Stimulated activated memory B cell treated with anti-CD40 and anti-IgM and Interleukin-4, amounts not matched to agents 10 μg/mL and 1 μg/mL and 100 μg/mL, for 72 hours (primary cell): Measurements from ENCODE around the gene ASTN2.

Source experiments
- ATAC-seq: fragments of 150-1000 bp; cut with Tn5 transposase; 2 replicates; pipeline ENCODE4 v1.10.0; 2021
- H3K27ac Mint-ChIP-seq: one replicate; pipeline ENCODE4 v1.8.0; 2022; ENCODE audit warnings: mild to moderate bottlenecking, mixed read lengths
- H3K27me3 Mint-ChIP-seq: one replicate; pipeline ENCODE4 v1.8.0; 2022; ENCODE audit warnings: mixed read lengths
- H3K36me3 Mint-ChIP-seq: one replicate; pipeline ENCODE4 v1.8.0; 2022; ENCODE audit warnings: mixed read lengths
- H3K4me1 Mint-ChIP-seq: one replicate; pipeline ENCODE4 v1.8.0; 2022; ENCODE audit warnings: mixed read lengths
- H3K4me3 Mint-ChIP-seq: one replicate; pipeline ENCODE4 v1.8.0; 2022; ENCODE audit warnings: mild to moderate bottlenecking, moderate library complexity, mixed read lengths
- H3K9me3 Mint-ChIP-seq: one replicate; pipeline ENCODE4 v1.8.0; 2022; ENCODE audit warnings: mixed read lengths

ASTN2 gene

GRCh38 chr9:116718111-116718510 lies 696.7 kb downstream of the ASTN2 start:
- Mint-ChIP-seq H3K4me3 (no peak overlapping the region), H3K27me3 (no peaks in the 10 kb centered on the region), H3K27ac (no peak overlapping the region), H3K36me3 (no peaks in the 10 kb centered on the region), H3K9me3 (no peaks in the 10 kb centered on the region), H3K4me1 (no peaks in the 10 kb centered on the region)
- ATAC-seq, result no peak

- no peaks in the 10 kb centered on the region for H3K4me1 Mint-ChIP-seq
- H3K27ac Mint-ChIP-seq, result no peak overlapping the region
- no peak overlapping the region for H3K4me3 Mint-ChIP-seq
- H3K27me3 Mint-ChIP-seq, result no peaks in the 10 kb centered on the region
- no peaks in the 10 kb centered on the region for H3K9me3 Mint-ChIP-seq
- no peak for ATAC-seq
- H3K36me3 Mint-ChIP-seq, result no peaks in the 10 kb centered on the region
Observed at GRCh38 chr9:116717150-116717549, 697.7 kb downstream of the ASTN2 start.

GRCh38 chr9:116716438-116716837 lies 698.4 kb downstream of the ASTN2 start:
- Mint-ChIP-seq H3K27me3 (no peaks in the 10 kb centered on the region), H3K9me3 (no peaks in the 10 kb centered on the region), H3K4me1 (no peaks in the 10 kb centered on the region), H3K4me3 (no peak overlapping the region), H3K36me3 (no peaks in the 10 kb centered on the region), H3K27ac (no peak overlapping the region)
- ATAC-seq, result no peak

GRCh38 chr9:116715751-116716150 lies 699.1 kb downstream of the ASTN2 start:
- Mint-ChIP-seq H3K4me3 (no peak overlapping the region), H3K9me3 (no peaks in the 10 kb centered on the region)
- no peak for ATAC-seq

DNA sequence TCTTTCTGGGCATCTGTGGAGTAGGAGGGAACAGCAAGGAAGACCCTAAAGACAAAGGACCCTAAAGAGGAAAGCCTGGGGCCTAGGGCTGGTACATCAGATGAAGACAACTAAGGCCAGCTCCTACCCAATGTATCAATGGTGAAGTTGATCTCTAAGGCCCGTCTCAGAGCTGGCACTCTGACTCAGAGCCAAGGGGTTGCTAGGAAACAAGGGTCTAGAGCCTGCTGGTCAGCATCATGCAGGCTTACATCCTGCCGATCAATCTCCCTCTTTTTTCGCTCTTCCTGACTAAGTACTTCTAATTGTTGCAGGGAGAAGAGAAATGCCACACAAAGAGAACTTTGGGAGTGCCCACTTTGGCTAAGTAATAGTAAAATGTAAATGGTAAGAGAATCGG lies 701.6 kb downstream of the ASTN2 start:
- H3K27ac Mint-ChIP-seq, result no peak overlapping the region
- no peaks in the 10 kb centered on the region for H3K27me3 Mint-ChIP-seq
- H3K4me1 Mint-ChIP-seq, result no peaks in the 10 kb centered on the region
- no peaks in the 10 kb centered on the region for H3K36me3 Mint-ChIP-seq
- no peak overlapping the region for H3K4me3 Mint-ChIP-seq
- H3K9me3 Mint-ChIP-seq, result no peaks in the 10 kb centered on the region
- ATAC-seq, result no peak

More at GRCh38 chr9:116715751-116716150, 699.1 kb downstream of the ASTN2 start:
- H3K27me3 Mint-ChIP-seq, result no peaks in the 10 kb centered on the region
- no peaks in the 10 kb centered on the region for H3K4me1 Mint-ChIP-seq
- H3K27ac Mint-ChIP-seq, result no peak overlapping the region
- no peaks in the 10 kb centered on the region for H3K36me3 Mint-ChIP-seq

DNA sequence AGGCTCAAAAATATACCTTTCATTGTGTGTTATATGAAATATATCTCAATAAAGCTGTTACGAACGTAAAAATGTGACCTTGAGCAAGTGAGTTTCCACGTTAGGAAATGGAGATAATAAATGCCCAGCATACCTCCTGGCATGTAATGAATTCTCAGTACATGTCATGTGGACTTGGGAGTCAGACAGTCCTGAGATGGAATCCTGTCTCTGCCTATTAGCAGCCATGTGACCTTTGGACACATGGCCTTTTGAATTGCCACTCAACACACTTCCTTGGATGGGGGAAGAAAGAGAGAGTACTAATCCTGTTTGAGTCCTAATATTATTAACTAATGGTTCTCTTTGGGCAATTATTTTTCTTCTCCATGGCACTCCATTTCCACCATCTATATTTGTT lies 702.1 kb downstream of the ASTN2 start:
- no peaks in the 10 kb centered on the region for H3K9me3 Mint-ChIP-seq
- no peaks in the 10 kb centered on the region for H3K4me1 Mint-ChIP-seq
- no peaks in the 10 kb centered on the region for H3K27me3 Mint-ChIP-seq
- no peak overlapping the region for H3K27ac Mint-ChIP-seq
- no peaks in the 10 kb centered on the region for H3K36me3 Mint-ChIP-seq
- no peak for ATAC-seq
- no peak overlapping the region for H3K4me3 Mint-ChIP-seq

DNA sequence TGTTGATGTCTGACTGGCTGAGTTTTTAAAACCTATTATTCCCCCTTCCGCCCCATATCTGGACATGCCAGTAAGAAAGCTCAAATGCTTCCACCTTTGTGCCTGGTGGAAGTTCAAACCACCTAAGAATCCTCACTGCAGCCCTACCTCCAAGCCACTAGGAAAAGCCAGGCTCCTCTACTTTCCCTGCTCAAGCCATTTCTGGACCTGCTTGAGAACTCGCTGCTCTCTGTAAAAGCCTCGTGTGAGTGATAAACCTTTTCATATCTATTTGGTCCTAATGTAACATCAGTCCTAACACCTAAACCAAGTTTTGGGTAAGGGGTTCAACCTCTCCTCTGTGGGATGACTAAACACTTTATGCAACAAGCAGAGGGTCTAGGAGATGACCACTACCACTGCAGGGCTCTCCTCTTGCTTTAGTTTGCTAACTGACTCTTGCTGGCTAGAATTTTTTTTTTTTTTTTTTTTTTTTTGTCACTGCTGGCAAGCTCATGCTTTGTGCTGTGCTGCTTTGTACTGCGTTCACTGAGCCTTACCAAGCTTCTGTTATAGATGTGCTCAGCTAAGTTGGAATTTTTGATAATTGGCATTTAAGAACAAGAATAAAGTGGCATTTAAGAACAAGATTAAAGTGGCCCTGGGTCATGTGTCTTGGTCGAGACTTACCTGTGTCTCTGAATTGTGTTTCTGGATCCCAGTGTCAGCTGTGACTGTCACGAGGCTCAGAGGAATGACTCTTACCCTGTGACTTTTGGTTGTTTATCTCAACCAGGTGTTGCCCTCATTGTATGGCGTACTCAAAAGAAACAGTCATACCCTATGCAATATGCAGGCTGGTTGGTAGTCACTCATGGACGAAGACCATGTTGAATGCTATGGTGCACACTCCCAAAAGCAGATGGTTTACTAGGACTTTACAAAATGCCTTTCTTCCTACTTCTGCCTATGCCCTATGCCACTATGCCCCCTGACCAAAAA lies 708.3 kb downstream of the ASTN2 start:
- no peak overlapping the region for H3K27ac Mint-ChIP-seq
- H3K9me3 Mint-ChIP-seq, result no peaks in the 10 kb centered on the region
- H3K36me3 Mint-ChIP-seq, result peaks cover 15% of the 10 kb centered on the region
- no peak for ATAC-seq
- H3K4me1 Mint-ChIP-seq, result peaks cover 5% of the 10 kb centered on the region
- no peak overlapping the region for H3K4me3 Mint-ChIP-seq
- H3K27me3 Mint-ChIP-seq, result no peaks in the 10 kb centered on the region

GRCh38 chr9:116705531-116705930 lies 709.3 kb downstream of the ASTN2 start:
- H3K27ac Mint-ChIP-seq, result no peak overlapping the region

DNA sequence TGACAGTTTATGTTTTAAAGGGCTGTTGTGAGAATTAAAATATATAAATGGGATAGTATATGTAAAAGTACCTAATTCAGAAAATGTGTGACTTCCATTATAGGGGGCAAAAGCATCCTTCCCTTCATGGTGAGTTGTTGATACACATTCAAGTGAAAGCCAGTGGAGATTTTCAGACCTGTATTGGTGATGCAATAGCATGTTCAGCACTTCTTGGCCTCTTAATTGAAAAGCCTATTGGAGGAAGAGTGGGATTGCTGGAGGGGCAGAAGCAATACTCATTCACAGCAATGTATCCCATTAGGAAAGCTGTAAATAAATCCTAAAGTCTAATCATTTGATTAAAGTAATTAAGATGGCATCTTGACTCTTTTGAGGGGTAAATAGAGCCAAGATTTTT lies 710.4 kb downstream of the ASTN2 start:
- no peak for ATAC-seq
- Mint-ChIP-seq H3K4me1 (peaks cover 16% of the 10 kb centered on the region), H3K27me3 (no peaks in the 10 kb centered on the region), H3K36me3 (peaks cover 37% of the 10 kb centered on the region), H3K27ac (no peak overlapping the region), H3K9me3 (no peaks in the 10 kb centered on the region), H3K4me3 (no peak overlapping the region)

More at GRCh38 chr9:116705531-116705930, 709.3 kb downstream of the ASTN2 start:
- Mint-ChIP-seq H3K36me3 (peaks cover 26% of the 10 kb centered on the region), H3K9me3 (no peaks in the 10 kb centered on the region), H3K27me3 (no peaks in the 10 kb centered on the region), H3K4me1 (peaks cover 15% of the 10 kb centered on the region), H3K4me3 (no peak overlapping the region)
- ATAC-seq, result no peak

DNA sequence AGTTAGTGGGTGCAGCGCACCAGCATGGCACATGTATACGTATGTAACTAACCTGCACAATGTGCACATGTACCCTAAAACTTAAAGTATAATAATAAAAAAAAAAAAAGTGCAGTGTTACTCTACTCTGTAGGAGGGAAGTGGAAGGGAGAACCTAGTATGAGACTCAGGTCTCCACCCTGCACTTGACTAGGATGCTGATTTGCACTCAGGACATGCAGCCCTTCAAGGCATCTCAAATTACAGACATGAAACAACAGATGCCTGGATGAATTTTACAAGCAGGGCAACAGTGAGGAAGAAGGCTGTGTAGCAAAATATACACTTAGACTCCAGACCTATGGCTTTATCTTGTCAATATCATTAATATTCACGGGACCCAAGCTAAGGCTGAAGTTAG lies 711.2 kb downstream of the ASTN2 start:
- H3K9me3 Mint-ChIP-seq, result no peaks in the 10 kb centered on the region
- peaks cover 16% of the 10 kb centered on the region for H3K4me1 Mint-ChIP-seq
- ATAC-seq, result no peak
- H3K27ac Mint-ChIP-seq, result no peak overlapping the region
- no peaks in the 10 kb centered on the region for H3K27me3 Mint-ChIP-seq
- H3K4me3 Mint-ChIP-seq, result no peak overlapping the region
- H3K36me3 Mint-ChIP-seq, result peaks cover 45% of the 10 kb centered on the region

DNA sequence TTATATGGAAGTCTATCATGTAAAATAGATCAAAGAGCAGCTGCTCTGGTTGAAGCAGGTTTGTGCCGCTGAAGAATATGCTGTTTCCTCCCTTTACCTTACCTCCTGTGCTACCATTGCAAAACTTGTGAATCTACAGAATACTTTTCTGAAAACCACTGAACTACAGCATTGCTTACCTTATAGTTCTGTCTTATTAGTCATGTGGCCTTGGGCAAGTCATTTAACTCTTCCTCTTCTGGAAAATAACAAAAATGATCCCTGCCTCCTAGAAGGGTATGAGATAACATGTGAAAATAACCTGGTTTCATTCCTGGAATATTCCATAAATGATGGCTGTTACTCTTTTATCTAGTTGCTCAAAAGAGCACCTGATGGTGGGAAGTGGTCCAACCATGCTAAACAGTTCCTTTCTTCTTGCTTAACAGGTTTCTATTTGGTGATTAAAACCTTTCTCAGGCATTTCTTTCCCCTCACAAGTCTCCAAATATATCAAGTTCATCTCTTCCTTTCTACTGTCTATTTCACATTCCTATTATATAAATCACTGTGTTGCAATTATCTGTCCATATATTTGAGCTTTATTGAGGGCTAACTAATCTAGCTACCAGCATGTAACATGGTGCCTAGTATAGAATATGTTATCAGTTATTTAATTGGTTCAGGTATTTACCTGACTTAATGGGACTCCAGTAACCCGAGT lies 712.8 kb downstream of the ASTN2 start:
- no peak overlapping the region for H3K27ac Mint-ChIP-seq
- H3K9me3 Mint-ChIP-seq, result no peaks in the 10 kb centered on the region
- no peak overlapping the region for H3K4me3 Mint-ChIP-seq
- H3K4me1 Mint-ChIP-seq, result peaks cover 16% of the 10 kb centered on the region
- H3K36me3 Mint-ChIP-seq, result peaks cover 60% of the 10 kb centered on the region
- no peaks in the 10 kb centered on the region for H3K27me3 Mint-ChIP-seq
- ATAC-seq, result no peak

DNA sequence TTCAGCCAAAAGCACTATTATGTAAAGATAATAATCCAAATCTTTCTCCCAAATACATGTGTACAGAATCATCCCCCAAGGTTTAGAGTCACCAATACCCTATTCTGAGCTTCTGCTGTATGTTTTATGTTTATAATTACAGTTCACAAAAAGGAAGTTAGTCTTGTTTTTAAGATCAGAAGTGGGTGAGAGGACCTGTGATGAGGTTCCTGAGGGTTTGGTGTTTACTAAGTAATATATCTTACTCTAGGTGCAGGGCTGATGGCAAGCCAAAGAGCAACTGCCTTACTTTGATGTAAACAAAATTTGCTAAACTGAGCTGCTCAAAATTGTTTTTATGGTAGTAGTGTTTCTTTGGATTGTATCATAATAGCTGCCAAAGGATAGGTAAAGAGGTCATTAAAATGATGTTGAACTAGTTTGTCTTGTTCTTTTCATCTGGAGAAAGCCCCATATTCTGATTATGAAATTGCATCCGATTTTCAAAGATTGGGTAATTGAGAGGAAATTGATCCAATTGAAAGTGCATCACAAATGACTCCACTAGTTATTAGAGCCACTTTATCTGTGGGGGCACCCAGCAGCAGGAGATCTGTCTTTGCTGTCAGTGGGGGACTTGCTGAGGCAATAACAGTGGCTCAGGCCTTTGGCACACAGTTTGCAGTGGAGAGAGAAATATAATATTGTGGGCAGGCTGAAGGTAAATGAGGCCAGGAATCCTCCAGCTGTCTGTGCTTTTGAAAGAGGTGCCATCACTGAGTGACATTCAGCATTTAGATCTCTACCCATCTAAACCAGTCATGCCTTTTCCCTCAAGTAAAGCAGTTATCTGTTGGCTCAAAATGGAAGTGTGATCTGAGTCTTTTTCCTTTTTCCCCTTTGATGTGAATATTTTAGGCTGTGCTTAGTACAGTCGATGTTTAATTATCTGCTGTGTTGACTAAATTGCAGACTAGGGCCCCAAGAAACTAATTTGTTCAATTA lies 713.7 kb downstream of the ASTN2 start:
- Mint-ChIP-seq H3K27me3 (no peaks in the 10 kb centered on the region), H3K4me1 (peaks cover 21% of the 10 kb centered on the region), H3K27ac (no peak overlapping the region), H3K4me3 (no peak overlapping the region), H3K36me3 (peaks cover 68% of the 10 kb centered on the region), H3K9me3 (no peaks in the 10 kb centered on the region)
- no peak for ATAC-seq

GRCh38 chr9:116700279-116700678 lies 714.6 kb downstream of the ASTN2 start:
- Mint-ChIP-seq H3K4me1 (peaks cover 27% of the 10 kb centered on the region), H3K27me3 (no peaks in the 10 kb centered on the region), H3K4me3 (no peak overlapping the region), H3K27ac (no peak overlapping the region), H3K36me3 (peaks cover 68% of the 10 kb centered on the region), H3K9me3 (no peaks in the 10 kb centered on the region)
- ATAC-seq, result no peak

DNA sequence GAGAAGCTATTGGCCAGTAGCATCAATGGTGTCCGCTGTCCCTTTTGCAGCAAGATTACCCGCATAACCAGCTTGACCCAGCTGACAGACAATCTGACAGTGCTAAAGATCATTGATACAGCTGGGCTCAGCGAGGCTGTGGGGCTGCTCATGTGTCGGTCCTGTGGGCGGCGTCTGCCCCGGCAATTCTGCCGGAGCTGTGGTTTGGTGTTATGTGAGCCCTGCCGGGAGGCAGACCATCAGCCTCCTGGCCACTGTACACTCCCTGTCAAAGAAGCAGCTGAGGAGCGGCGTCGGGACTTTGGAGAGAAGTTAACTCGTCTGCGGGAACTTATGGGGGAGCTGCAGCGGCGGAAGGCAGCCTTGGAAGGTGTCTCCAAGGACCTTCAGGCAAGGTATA lies 717.0 kb downstream of the ASTN2 start:
- Mint-ChIP-seq H3K27ac (no peak overlapping the region), H3K4me1 (peaks cover 34% of the 10 kb centered on the region), H3K27me3 (no peaks in the 10 kb centered on the region), H3K9me3 (no peaks in the 10 kb centered on the region), H3K36me3 (peaks cover 68% of the 10 kb centered on the region), H3K4me3 (no peak overlapping the region)
- no peak for ATAC-seq

- no peaks in the 10 kb centered on the region for H3K9me3 Mint-ChIP-seq
- peaks cover 39% of the 10 kb centered on the region for H3K4me1 Mint-ChIP-seq
- no peak overlapping the region for H3K27ac Mint-ChIP-seq
- no peak for ATAC-seq
- no peaks in the 10 kb centered on the region for H3K27me3 Mint-ChIP-seq
- no peak overlapping the region for H3K4me3 Mint-ChIP-seq
- H3K36me3 Mint-ChIP-seq, result peaks cover 65% of the 10 kb centered on the region
Observed at GRCh38 chr9:116697362-116697761, 717.5 kb downstream of the ASTN2 start.
